ENCODE results near the gene NDRG2. TPM values are rescaled to one million over a fixed set of nuclear protein-coding genes. Genes with fewer than 3 reads are reported as not detected.

The NDRG2 gene
- total RNA-seq, 1 experiment from 2014 or later: 0.82 TPM

- DNase-seq (ENCODE audit: unreplicated experiment): no peak
- TF ChIP-seq, protein P1, sequence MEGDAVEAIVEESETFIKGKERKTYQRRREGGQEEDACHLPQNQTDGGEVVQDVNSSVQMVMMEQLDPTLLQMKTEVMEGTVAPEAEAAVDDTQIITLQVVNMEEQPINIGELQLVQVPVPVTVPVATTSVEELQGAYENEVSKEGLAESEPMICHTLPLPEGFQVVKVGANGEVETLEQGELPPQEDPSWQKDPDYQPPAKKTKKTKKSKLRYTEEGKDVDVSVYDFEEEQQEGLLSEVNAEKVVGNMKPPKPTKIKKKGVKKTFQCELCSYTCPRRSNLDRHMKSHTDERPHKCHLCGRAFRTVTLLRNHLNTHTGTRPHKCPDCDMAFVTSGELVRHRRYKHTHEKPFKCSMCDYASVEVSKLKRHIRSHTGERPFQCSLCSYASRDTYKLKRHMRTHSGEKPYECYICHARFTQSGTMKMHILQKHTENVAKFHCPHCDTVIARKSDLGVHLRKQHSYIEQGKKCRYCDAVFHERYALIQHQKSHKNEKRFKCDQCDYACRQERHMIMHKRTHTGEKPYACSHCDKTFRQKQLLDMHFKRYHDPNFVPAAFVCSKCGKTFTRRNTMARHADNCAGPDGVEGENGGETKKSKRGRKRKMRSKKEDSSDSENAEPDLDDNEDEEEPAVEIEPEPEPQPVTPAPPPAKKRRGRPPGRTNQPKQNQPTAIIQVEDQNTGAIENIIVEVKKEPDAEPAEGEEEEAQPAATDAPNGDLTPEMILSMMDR (IDR thresholded peaks at IDR 0.05; ENCODE audit: unreplicated experiment): no peak
- CTCF ChIA-PET: interaction anchor here (0.7 kb wide), 2 partner anchors 10 to 15 kb away, joined by 3 to 5 read pairs; no protein-coding TSS in a partner anchor
- no peak overlapping the region for H3K27ac Mint-ChIP-seq (ENCODE audit: low read depth, unreplicated experiment)
- H3K9me3 Mint-ChIP-seq (ENCODE audit: unreplicated experiment): no peaks in the 10 kb centered on the region
- H3K36me3 Mint-ChIP-seq (ENCODE audit: insufficient read depth, unreplicated experiment): no peaks in the 10 kb centered on the region
- H3K4me3 Mint-ChIP-seq (ENCODE audit: unreplicated experiment): no peak overlapping the region
- no peaks in the 10 kb centered on the region for H3K27me3 Mint-ChIP-seq (ENCODE audit: insufficient read depth, unreplicated experiment)
- POLR2A ChIA-PET: no interaction called here
- intact Hi-C loops (cut with micrococcal nuclease): no loop called here
- no TSS peak for BruUV-seq (replicated peaks)
- peaks cover 5% of the 10 kb centered on the region for H3K4me1 Mint-ChIP-seq (ENCODE audit: insufficient read depth, unreplicated experiment)
These were observed 30.7 kb upstream of the NDRG2 start for GRCh38 chr14:21055432-21056117.

DNA sequence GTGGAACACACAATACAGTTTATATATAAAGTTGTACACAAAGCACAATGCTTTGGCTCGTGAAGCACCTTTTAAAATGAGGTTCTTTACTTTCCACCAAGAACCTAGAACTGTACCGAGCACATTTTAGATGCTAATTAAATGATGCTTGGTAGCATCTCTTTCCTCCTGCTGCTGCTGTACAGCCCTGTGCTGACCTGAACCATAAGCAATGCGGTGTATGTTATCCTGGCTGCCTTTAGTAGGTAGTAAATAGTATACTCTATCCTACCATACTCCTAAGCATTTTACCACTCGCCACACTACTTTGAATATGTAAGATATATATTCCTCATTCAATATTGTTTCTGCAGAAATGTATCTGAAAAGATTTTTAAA is 29.9 kb upstream of the NDRG2 start:
- Mint-ChIP-seq H3K4me1 (ENCODE audit: insufficient read depth, unreplicated experiment) (peaks cover 2% of the 10 kb centered on the region), H3K27me3 (ENCODE audit: insufficient read depth, unreplicated experiment) (no peaks in the 10 kb centered on the region), H3K4me3 (ENCODE audit: unreplicated experiment) (no peak overlapping the region), H3K27ac (ENCODE audit: low read depth, unreplicated experiment) (no peak overlapping the region), H3K36me3 (ENCODE audit: insufficient read depth, unreplicated experiment) (no peaks in the 10 kb centered on the region), H3K9me3 (ENCODE audit: unreplicated experiment) (no peaks in the 10 kb centered on the region)
- BruUV-seq (replicated peaks): no TSS peak
- ChIA-PET POLR2A (no interaction called here), CTCF (interaction anchor here (1.2 kb wide), 1 partner anchor 84 kb away, joined by 3 read pairs; no protein-coding TSS in a partner anchor)
- intact Hi-C loops (cut with micrococcal nuclease): no loop called here
- TF ChIP-seq, protein P1 (IDR thresholded peaks at IDR 0.05; ENCODE audit: unreplicated experiment): no peak
- no peak for DNase-seq (ENCODE audit: unreplicated experiment)

DNA sequence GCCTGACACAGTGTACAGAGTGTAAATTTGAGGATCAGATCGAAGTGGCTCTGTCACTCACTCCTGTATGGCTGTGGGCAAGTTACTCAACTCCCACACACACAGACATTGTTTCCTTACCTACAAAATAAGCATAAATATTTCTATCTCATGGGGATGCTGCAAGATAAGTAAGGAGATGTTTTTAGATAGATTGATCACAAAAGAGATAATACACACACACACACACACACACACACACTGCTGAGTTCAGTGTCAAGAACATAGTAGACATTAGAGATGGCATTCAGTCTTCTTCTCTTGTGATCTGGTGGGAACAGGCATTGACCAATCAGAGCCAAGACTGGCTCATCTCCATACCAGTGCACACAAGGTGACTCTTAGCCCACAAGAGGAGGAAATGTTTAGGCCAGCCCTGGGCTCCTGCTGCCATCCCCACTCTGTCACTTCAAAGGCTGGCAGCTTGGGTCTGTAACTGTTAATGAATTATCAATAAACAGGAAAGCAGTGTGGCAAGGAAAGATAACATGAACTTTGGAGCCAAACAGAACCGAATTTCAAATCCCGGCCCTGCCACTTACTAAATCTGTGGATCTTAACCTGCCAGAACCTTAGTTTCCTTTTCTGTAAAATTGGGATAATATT is 29.4 kb upstream of the NDRG2 start:
- Mint-ChIP-seq H3K36me3 (ENCODE audit: insufficient read depth, unreplicated experiment) (no peaks in the 10 kb centered on the region), H3K27ac (ENCODE audit: low read depth, unreplicated experiment) (no peak overlapping the region), H3K27me3 (ENCODE audit: insufficient read depth, unreplicated experiment) (no peaks in the 10 kb centered on the region), H3K9me3 (ENCODE audit: unreplicated experiment) (no peaks in the 10 kb centered on the region), H3K4me3 (ENCODE audit: unreplicated experiment) (no peak overlapping the region), H3K4me1 (ENCODE audit: insufficient read depth, unreplicated experiment) (no peaks in the 10 kb centered on the region)
- intact Hi-C loops (cut with micrococcal nuclease): no loop called here
- no TSS peak for BruUV-seq (replicated peaks)
- TF ChIP-seq, protein P1 (IDR thresholded peaks at IDR 0.05; ENCODE audit: unreplicated experiment): no peak
- CTCF ChIA-PET: interaction anchor here (0.7 to 1.2 kb wide), 4 partner anchors 14 to 83 kb away, joined by 3 read pairs; no protein-coding TSS in a partner anchor
- no peak for DNase-seq (ENCODE audit: unreplicated experiment)
- POLR2A ChIA-PET: interaction anchor here (0.6 kb wide), 1 partner anchor 383 kb away, joined by 3 read pairs; no protein-coding TSS in a partner anchor

Data from MCF 10A (cell line).